NCI-H748 (cell line): ENCODE data around the gene TSPAN2.
"Not testable (repeated sequence)": the region's sequence is repeated elsewhere in the genome, so short reads cannot be mapped to it uniquely, and the experiment has no call there.

Experiments
- DNase-seq: peaks from one replicate; lab custom pipeline; 2025; ENCODE audit not compliant: unreplicated experiment; lab: John Stamatoyannopoulos, UW

TSPAN2 gene

GRCh38 chr1:115040501-115040900, 48.8 kb downstream of the TSPAN2 start:
- no peak for DNase-seq

GRCh38 chr1:115036814-115037507, 52.3 kb downstream of the TSPAN2 start:
- no peak for DNase-seq

- no peak for DNase-seq
Observed at GRCh38 chr1:115035652-115036051, 53.7 kb downstream of the TSPAN2 start.

DNA sequence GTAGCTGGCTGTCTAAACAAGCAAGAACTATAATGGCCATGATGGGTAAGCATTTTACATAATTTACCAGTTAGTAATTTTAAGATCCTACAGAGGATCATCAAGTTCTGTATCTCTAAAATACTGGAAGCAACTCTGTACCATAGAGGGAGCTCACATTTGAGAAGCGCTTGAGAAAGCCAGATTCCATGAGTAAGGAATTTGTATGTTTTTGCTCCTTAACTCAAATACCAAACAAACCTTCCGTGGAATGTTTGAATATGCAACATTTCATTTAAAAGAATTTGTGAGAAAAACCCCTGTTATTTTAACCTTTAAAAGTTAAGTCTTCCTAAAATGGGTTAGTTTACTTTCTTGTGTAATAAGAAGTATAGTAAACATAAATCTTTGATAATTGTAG, 57.7 kb downstream of the TSPAN2 start:
- DNase-seq, result no peak

- DNase-seq, result no peak
Observed at GRCh38 chr1:115029526-115029925, 59.8 kb downstream of the TSPAN2 start, which contains the start of gene TSHB. TSHB (plus strand) TSS chr1:115029826; CDS start chr1:115033363, 3,537 bp downstream.

- no peak for DNase-seq
Observed at GRCh38 chr1:115023593-115023992, 65.7 kb downstream of the TSPAN2 start.

DNA sequence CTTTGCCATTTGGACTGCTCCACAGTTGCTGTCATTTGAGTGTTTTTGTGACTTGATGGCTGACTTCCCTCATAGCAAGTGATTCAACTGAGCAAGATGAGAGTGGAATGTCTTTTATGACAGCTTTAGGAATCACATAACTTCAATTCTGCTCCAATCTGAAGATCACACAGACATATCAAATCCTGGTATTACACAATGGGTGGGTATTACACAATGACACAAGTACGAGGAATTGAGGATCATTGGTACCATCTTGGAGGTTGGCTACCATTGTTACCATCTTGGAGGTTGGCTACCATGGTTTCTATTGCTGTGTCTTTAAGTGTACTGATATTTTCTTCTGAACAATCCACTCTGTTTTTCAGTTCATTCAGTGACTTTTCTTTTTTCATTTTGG, 68.2 kb downstream of the TSPAN2 start:
- DNase-seq, result no peak

- not testable (repeated sequence) for DNase-seq
Observed at GRCh38 chr1:115019549-115019948, 69.8 kb downstream of the TSPAN2 start.

DNA sequence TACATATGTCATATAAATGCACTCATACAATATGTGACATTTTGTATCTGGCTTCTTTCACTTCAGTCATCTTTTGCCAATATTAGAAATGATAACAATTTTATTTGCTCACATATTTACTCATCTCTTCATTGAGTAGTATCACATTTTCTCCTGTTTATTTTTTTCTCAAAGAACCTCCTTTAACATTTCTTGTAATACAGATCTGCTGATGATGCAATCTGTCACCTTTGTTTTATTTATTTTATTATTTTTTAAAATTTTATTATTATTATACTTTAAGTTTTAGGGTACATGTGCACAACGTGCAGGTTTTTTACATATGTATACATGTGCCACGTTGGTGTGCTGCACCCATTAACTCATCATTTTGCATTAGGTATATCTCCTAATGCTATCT, 75.5 kb downstream of the TSPAN2 start:
- no peak for DNase-seq

- DNase-seq, result no peak
Observed at GRCh38 chr1:115012434-115012833, 76.9 kb downstream of the TSPAN2 start.

- no peak for DNase-seq
Observed at GRCh38 chr1:115012006-115012405, 77.3 kb downstream of the TSPAN2 start.

- DNase-seq, result no peak
Observed at GRCh38 chr1:115006191-115006590, 83.1 kb downstream of the TSPAN2 start.
